A549 treated with AZD9567 at 1 μM for 4 hours (cell line): Measurements from ENCODE around the gene C15orf40. TPM values are rescaled to one million over a fixed set of nuclear protein-coding genes. Genes with fewer than 3 reads are reported as not detected.

Experiments used
- total RNA-seq: library from RNA; stranded (reverse); fragments of 200-300 nt; extraction: Qiagen RNA extraction; gene quantifications from 5 replicates; pipeline ENCODE4 v1.2.3, GENCODE V29; 2022; ENCODE audit not compliant: insufficient read depth

C15orf40 gene
- total RNA-seq: 45.7 to 99.4 TPM (median 47.6 TPM) in 5 replicates

GRCh38 chr15:83011271-83012075 lies at the start of gene C15orf40:
C15orf40 (minus strand) TSS chr15:83011639; CDS start chr15:83011607, 32 bp downstream.

GRCh38 chr15:82985688-82986441 lies 25.6 kb downstream of the C15orf40 start, which contains the start of gene RAMAC:
RAMAC (plus strand) TSS chr15:82986210; CDS start chr15:82989019, 2,809 bp downstream.

GRCh38 chr15:82952158-82953081 lies 59.0 kb downstream of the C15orf40 start, which contains the start of gene HOMER2:
HOMER2 (minus strand) TSS chr15:82952720; CDS start chr15:82952535, 185 bp downstream.

Other genes starting within 250 kb of the C15orf40 start
- gene FSD2, start 205.6 kb downstream of the C15orf40 start, total RNA-seq: not detected in 5 replicates
- 7.1 to 7.8 TPM (median 7.3 TPM) in 5 replicates for gene WHAMM, start 202.0 kb downstream of the C15orf40 start, total RNA-seq
- 10.7 to 20.5 TPM (median 15.9 TPM) in 5 replicates for gene HOMER2, start 58.9 kb downstream of the C15orf40 start, total RNA-seq
- 42.8 to 61.8 TPM (median 47.5 TPM) in 5 replicates for gene RAMAC, start 25.4 kb downstream of the C15orf40 start, total RNA-seq
- gene BTBD1, start 55.6 kb upstream of the C15orf40 start, total RNA-seq: 47.1 to 79.5 TPM (median 57.9 TPM) in 5 replicates
- 0.07 to 0.13 TPM (median 0.10 TPM) in 4 of 5 replicates, not detected in the other for gene TM6SF1, start 96.0 kb upstream of the C15orf40 start, total RNA-seq
- 42.3 to 58.7 TPM (median 52.1 TPM) in 5 replicates for gene HDGFL3, start 196.2 kb upstream of the C15orf40 start, total RNA-seq